Activated CD4-positive, CD25-positive, alpha-beta regulatory T cell treated with anti-CD3 and anti-CD28 coated beads, Interleukin-2, amount 50 U/mL, for 72 hours (primary cell): ENCODE results near the gene OR6Y1.

Source experiments
- DNase-seq: peaks from one replicate; pipeline ENCODE4 v3.0.0; 2021

The OR6Y1 gene

GRCh38 chr1:158494796-158495195 is 59.4 kb downstream of the OR6Y1 start:
- DNase-seq: no peak
